Neural cell (in vitro differentiated cells): ENCODE data around the gene RALGPS1.

Experiments
- CTCF ChIP-seq: fragments of 450-650 bp; IDR thresholded peaks from 2 replicates; pipeline ENCODE4 v1.5.1; 2014; ENCODE audit warnings: antibody characterized with exemption, mild to moderate bottlenecking, moderate library complexity; ENCODE audit not compliant: poor library complexity, severe bottlenecking
- EP300 ChIP-seq: fragments of 450-650 bp; conservative IDR thresholded peaks from 2 replicates; pipeline ENCODE4 v1.6.1; 2014; ENCODE audit warnings: antibody characterized with exemption, mild to moderate bottlenecking, moderate library complexity; ENCODE audit not compliant: poor library complexity, severe bottlenecking
- EZH2 ChIP-seq: fragments of 200-600, 300-800 bp; shearing (Covaris generic), sonication (generic); IDR thresholded peaks from 2 replicates; pipeline ENCODE4 v1.6.1; 2014; ENCODE audit warnings: antibody characterized with exemption, low read length, borderline replicate concordance, mild to moderate bottlenecking; ENCODE audit not compliant: insufficient read depth, poor library complexity, severe bottlenecking
- POLR2AphosphoS5 ChIP-seq: IDR thresholded peaks from 2 replicates; pipeline ENCODE4 v1.6.1; 2012
- RAD21 ChIP-seq: fragments of 450-650 bp; conservative IDR thresholded peaks from 2 replicates; pipeline ENCODE4 v1.6.1; 2014; ENCODE audit warnings: antibody characterized with exemption, mild to moderate bottlenecking, moderate library complexity
- REST ChIP-seq: IDR thresholded peaks from 2 replicates; pipeline ENCODE4 v1.6.1; 2012; ENCODE audit warnings: borderline replicate concordance

GRCh38 chr9:127136081-127136879, 221.7 kb downstream of the RALGPS1 start:
- TF ChIP-seq EZH2 (no peak), CTCF (no peak), POLR2AphosphoS5 (no peak), REST (no peak), RAD21 (no peak), EP300 (no peak)
